Endometrial microvascular endothelial cells (primary cell): ENCODE measurements around the gene PDIA2. TPM values are rescaled to one million over a fixed set of nuclear protein-coding genes. Genes with fewer than 3 reads are reported as not detected.
"Not testable (repeated sequence)": the region's sequence is repeated elsewhere in the genome, so short reads cannot be mapped to it uniquely, and the experiment has no call there.

Source experiments
- in situ Hi-C: cut with HindIII; loops from 2 replicates; pipeline ENCODE4 v1.10.0; 2017; ENCODE audit warnings: low sequenced_read_pairs, low pct_unique_long_range_greater_than_20kb; ENCODE audit errors: inconsistent ontology term
- total RNA-seq: library from RNA; depleted of rRNA; stranded (reverse); fragments of >200 nt; gene quantifications from one replicate; pipeline ENCODE4 v1.2.3, GENCODE V29; 2015; ENCODE audit errors: inconsistent ontology term

Gene PDIA2
- 0.28 TPM for total RNA-seq

GRCh38 chr16:283033-283805, at the start of gene PDIA2:
Gene PDIA2 (plus strand): TSS chr16:283164. CDS start chr16:283170, 6 bp downstream.
- in situ Hi-C loops = no loop called here

DNA sequence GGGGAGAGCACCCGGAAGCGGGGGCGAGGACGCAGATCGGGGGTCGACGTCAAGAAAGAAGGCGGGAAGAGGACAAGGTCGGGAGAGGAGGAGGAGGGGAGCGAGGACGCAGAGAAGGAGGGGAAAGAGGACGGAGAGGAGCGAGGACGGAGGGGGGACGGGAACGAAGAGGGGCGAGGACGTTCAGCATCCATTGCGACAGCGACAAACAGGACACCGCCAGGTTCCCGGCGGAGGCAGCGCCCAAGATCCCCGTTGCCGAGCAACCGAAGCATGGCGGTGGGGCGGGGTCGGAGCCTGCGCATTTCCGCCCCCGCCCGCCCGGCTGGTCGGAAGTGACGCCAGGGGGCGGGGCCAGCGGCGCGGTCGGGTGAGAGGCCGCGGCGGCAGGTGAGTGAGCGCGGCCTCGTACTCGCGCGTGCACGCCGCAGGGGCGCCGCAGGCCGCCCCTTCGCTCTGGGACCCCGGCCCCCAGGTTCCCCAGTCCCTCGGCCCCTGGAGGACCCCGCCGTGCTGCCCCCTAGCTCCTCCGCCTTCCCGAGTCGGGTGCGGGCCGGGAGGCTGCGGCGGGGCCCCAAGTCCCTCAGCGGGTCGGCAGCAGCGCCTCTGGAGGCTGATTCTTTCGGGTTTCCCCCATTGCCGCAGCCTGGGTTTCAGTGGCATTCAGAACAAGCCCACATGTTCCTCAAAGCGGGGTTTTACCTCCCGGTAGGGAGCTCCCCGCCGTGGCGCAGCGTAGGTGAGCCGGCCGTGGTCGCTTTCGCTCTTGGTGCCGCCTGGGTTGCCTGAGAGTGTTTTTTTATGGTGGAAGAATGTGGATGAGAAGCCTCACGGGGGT, 48.3 kb upstream of the PDIA2 start, which contains the start of gene FAM234A:
Gene FAM234A (plus strand): TSS at position 354 of the 838 bp plus-strand sequence. CDS start 19,593 bp downstream, outside the sequence.
- in situ Hi-C loops = no loop called here

DNA sequence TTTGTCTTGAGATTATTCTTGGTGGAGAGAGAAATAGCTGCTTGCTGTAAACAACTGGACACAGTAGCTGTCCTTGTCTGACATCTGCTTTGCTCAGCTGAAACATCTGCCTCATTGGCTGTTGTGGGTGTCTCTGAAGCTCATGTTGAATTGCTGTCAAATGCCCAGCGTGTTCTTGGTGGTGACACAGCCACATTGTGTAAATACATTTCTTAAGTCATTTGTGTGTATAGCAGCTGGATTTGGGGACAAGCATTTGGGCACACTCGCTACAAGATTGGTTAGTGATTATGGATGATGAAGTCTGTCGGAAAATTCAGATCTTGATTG, 43.1 kb upstream of the PDIA2 start:
- in situ Hi-C loops = no loop called here

DNA sequence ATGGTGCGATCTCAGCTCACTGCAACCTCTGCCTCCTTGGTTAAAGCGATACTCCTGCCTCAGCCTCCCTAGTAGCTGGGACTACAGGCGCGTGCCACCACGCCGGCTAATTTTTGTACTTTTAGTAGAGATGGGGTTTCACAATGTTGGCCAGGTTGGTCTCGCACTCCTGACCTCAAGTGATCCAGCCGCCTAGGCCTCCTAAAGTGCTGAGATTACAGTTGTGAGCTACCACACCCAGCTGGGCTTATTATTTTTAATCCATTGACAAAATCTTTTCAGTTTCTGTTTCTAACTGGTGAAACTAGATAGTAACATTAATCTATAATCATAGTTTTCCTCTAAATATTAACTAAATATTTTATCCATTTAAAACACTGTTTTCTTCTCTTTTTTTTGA, 42.4 kb upstream of the PDIA2 start:
- in situ Hi-C loops = no loop called here

- in situ Hi-C loops = no loop called here
Measured at GRCh38 chr16:242281-242680, 40.7 kb upstream of the PDIA2 start.

DNA sequence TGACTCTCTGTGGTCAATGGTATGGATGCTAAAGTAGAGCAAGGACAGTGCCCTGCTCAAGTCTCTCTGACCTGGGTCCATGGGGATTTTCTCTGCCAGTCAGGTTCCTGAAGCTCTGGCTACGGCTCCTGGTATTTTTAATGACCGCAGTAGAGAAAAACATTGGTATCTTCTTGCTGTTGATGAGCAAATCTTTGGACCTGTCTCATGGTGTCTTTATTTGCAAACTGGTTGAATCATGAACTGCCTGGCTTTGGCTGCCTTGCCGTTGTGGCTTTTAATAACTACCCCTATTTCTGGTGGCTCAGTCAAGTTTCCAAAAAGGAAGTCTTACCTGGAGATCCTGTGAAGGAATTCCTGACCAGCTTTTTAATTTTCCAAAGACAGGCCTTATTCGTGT, 39.6 kb upstream of the PDIA2 start:
- in situ Hi-C loops = no loop called here

GRCh38 chr16:245105-245504, 37.9 kb upstream of the PDIA2 start:
- in situ Hi-C loops = no loop called here

GRCh38 chr16:247027-247426, 35.9 kb upstream of the PDIA2 start:
- in situ Hi-C loops = no loop called here

- in situ Hi-C loops = no loop called here
Measured at GRCh38 chr16:249431-249830, 33.5 kb upstream of the PDIA2 start.

DNA sequence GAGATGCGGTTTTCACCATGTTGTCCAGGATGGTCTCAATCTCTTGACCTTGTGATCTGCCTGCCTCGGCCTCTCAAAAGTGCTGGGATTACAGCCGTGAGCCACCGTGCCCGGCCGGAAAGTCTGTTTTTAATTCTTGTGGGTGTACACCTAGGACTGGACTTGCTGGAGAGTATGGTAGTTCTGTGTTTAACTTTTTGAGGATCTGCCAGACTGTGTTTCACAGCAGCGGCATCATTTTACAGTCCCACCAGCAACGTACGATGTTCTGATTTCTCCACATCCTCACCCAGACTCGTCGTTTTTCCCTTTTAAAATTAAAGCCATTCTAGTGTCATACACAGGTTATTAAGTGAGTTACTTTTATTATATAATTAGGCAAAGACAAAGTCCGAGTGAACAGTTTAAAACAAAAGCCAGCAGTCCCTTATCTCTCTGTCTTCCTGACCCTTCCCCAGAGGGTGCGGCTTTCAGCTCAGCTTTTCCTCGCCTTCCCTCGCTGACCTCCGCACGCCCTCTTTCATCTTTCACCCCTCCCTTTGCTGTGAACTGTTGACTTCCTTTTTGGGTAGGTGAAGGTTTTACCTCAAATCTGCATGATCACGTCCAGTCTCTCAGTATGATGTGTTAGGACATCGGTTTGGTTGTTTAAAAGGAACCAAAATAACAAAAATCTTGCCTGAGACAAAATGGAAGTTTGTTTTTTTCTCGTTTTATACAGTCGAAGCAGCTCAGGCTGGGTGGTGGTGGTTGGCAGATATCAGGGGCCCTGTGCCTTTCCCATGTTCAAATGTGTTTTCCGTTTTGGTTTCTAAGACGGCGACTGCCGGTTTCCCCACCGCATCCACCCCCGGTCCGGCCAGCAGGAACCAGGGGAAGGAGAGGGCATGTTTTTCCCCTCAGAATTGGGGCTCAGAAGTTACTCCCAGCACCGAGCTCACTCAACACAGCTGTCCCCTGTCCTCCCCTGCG, 30.3 kb upstream of the PDIA2 start:
- in situ Hi-C loops = no loop called here

DNA sequence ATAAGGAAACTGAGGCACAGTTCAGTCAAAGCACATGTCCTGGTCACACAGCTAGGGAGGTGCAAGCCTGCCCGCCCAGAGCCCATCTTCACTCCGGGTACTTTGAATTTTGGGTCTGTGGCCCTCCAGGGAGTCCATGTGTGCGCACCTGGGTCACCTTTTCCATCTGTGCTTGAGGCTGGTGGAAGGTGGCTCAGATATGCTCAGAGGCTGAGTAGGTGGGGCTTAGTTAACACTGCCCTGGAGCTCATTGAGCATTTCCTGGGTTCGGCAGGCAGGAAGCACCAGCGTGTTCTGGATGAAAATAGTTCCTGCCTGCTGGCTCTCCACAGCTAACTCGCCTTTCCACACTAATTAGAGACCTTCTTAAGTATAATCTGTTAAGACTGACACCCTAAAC, 29.1 kb upstream of the PDIA2 start:
- in situ Hi-C loops = no loop called here

DNA sequence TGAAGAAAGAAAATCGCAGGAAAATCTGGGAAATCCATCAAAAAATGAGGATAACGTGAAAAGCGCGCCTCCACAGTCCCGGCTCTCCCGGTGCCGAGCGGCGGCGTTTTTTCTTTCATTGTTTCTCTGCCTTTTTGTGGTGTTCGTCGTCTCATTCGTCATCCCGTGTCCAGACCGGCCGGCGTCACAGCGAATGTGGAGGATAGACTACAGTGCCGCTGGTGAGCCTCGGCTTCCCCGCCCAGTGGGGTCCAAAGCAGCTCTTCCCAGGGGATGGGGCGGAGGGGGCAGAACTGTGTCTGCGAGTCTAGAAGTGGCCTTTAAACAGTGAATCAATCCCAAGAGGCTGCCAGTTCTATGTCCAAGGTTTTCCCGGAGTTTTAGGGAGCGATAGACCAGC, 28.5 kb upstream of the PDIA2 start:
- in situ Hi-C loops = no loop called here

DNA sequence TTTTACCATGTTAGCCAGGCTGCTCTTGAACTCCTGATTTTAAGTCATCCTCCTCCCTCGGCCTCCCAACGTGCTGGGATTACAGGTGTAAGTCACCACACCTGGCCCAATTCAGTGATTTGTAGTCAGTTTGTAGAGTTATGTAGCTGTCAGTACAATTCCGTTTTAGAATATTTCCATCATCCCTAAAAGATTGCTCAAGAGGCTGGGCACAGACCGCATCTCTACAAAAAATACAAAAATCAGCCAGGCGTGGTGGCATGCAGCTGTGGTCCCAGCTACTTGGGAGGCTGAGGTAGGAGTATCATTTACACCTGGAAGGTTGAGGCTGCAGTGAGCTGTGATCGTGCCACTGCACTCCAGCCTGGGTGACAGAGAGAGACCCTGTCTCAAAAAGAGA, 27.8 kb upstream of the PDIA2 start:
- in situ Hi-C loops = no loop called here

DNA sequence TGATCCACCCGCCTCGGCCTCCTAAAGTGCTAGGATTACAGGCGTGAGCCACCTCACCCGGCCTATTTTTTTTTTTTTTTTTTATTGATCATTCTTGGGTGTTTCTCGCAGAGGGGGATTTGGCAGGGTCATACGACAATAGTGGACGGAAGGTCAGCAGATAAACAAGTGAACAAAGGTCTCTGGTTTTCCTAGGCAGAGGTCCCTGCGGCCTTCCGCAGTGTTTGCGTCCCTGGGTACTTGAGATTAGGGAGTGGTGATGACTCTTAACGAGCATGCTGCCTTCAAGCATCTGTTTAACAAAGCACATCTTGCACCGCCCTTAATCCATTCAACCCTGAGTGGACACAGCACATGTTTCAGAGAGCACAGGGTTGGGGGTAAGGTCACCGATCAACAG, 24.9 kb upstream of the PDIA2 start:
- in situ Hi-C loops = not testable (repeated sequence)

DNA sequence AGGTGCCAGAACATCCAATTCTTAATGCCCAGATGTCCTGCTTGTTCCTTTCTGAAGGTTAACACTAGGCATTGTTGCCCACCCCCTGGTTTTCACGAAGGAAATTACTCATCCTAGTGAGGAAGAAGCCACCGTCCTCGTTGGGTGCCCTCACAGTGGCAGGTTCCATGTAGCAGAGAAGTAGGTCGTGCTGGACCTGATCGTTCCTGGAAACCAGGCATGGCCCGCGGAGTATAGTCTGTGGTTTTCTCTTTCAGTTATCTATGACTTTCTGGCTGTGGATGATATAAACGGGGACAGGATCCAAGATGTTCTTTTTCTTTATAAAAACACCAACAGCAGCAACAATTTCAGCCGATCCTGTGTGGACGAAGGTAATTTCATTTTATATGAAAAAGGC, 23.7 kb upstream of the PDIA2 start:
- in situ Hi-C loops = no loop called here

DNA sequence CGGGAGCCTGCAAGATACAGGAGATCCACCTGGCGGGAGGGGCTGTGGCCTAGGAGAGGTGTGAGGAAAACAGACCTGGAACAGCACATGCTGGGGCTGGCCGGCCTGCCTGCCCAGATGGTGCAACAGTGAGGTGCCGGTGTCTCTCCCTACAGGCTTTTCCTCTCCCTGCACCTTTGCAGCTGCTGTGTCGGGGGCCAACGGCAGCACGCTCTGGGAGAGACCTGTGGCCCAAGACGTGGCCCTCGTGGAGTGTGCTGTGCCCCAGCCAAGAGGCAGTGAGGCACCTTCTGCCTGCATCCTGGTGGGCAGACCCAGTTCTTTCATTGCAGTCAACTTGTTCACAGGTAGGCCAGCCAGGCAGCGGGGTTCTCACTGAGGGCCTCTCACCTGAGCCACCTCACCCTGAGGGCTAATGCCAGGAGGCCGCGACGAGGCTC, 23.1 kb upstream of the PDIA2 start:
- in situ Hi-C loops = no loop called here

DNA sequence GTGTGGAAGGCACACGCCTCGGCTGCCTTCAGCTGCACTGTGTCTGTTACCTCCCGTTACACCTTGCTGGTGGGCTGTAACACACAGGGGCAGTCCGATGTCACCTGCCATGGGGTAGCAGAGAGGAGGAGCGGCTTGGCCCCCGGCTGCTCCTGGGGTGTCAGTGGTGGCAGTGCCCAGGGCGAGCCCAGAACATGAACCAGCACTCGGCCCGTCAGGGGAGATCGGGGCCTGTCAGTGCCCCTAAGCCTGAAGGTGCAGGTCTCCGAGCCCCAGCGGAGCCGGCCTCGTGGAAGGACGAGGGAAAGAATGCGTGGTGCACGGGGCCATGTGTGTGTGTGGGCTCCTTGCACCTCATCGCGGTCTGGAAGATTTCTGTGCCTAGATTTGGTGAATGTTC, 22.6 kb upstream of the PDIA2 start:
- in situ Hi-C loops = no loop called here

DNA sequence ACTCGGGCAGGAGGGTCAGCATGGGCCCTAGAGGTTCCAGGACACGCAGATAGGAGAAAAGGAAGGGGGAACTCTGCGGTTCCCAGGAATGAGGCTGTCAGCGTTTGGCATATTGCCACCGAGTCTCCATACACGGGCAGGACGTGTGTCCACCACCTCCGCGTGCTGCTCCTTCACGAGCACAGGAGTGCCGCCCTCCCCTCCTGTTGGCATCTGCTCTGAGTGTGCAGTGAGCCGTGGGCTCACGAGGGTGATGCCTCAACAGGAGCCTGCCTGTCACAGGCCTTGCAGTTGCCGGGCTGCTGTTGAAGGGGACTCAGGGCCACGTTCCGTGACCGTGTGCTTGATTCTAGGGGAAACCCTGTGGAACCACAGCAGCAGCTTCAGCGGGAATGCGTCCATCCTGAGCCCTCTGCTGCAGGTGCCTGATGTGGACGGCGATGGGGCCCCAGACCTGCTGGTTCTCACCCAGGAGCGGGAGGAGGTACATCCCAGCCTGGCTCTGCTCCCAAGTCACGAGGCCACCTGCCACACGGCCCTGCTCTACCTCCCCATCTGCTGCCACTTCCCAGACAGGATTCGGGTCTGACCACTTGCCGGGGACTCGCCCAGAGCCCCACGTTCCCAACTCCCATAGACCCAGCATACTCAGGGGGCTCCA, 21.8 kb upstream of the PDIA2 start:
- in situ Hi-C loops = no loop called here
